DND-41 (cell line): ENCODE results near the gene OLIG2.

Source experiments
- ATAC-seq: fragments of 200-7000 bp; cut with Tn5 transposase; 3 replicates; pipeline ENCODE4 v1.9.1; 2021; ENCODE audit warnings: low read depth; ENCODE audit not compliant: insufficient read depth
- DNase-seq: peaks from one replicate; pipeline ENCODE4 v3.0.0-alpha.2; 2020
- H2AFZ ChIP-seq: 2 replicates; pipeline ENCODE4 v1.6.0; 2012; ENCODE audit warnings: low read depth, low read length
- H3K27ac ChIP-seq: 2 replicates; pipeline ENCODE4 v1.5.1; 2012; ENCODE audit warnings: low read length, inconsistent platforms
- H3K27me3 ChIP-seq: fragments of 200-600 bp; sonication (generic); 2 replicates; pipeline ENCODE4 v1.6.0; 2012; ENCODE audit warnings: low read length, mild to moderate bottlenecking, inconsistent platforms; ENCODE audit not compliant: insufficient read depth, poor library complexity
- H3K36me3 ChIP-seq: 2 replicates; pipeline ENCODE4 v1.5.1; 2012; ENCODE audit warnings: low read length, inconsistent platforms; ENCODE audit not compliant: insufficient read depth
- H3K4me1 ChIP-seq: 2 replicates; pipeline ENCODE4 v1.5.1; 2012; ENCODE audit warnings: mild to moderate bottlenecking, low read length; ENCODE audit not compliant: insufficient read depth
- H3K4me2 ChIP-seq: 2 replicates; pipeline ENCODE4 v1.6.0; 2012; ENCODE audit warnings: mild to moderate bottlenecking, moderate library complexity, low read length, inconsistent platforms; ENCODE audit not compliant: insufficient read depth
- H3K4me3 ChIP-seq, 2 experiments: fragments of 200-600 bp in 1 of 2; shearing (Covaris generic) in 1 of 2; 2 replicates each; pipeline ENCODE4 v1.5.1; 2012 to 2016; ENCODE audit warnings: inconsistent platforms in 2 of 2, low read length in 2 of 2, mild to moderate bottlenecking in 2 of 2, low read depth in 1 of 2, moderate library complexity in 1 of 2
- H3K79me2 ChIP-seq: 2 replicates; pipeline ENCODE4 v1.6.0; 2012; ENCODE audit warnings: low read length, inconsistent platforms; ENCODE audit not compliant: insufficient read depth
- H3K9ac ChIP-seq: 2 replicates; pipeline ENCODE4 v1.6.0; 2012; ENCODE audit warnings: low read depth, mild to moderate bottlenecking, inconsistent platforms, low read length, moderate library complexity
- H3K9me3 ChIP-seq: 2 replicates; pipeline ENCODE4 v1.5.1; 2012; ENCODE audit warnings: low read length, moderate library complexity, mild to moderate bottlenecking, inconsistent platforms; ENCODE audit not compliant: insufficient read depth, severe bottlenecking
- H4K20me1 ChIP-seq: 2 replicates; pipeline ENCODE4 v1.6.0; 2012; ENCODE audit warnings: low read length; ENCODE audit not compliant: insufficient read depth
- EZH2 ChIP-seq: IDR thresholded peaks from 3 replicates; pipeline ENCODE4 v1.6.1; 2012; ENCODE audit warnings: borderline replicate concordance, low read depth, mild to moderate bottlenecking, moderate library complexity, low read length, inconsistent platforms; ENCODE audit not compliant: severe bottlenecking
- TF ChIP-seq, protein P1 (sequence below): IDR thresholded peaks from 2 replicates; pipeline ENCODE4 v1.5.1; 2012; ENCODE audit warnings: borderline replicate concordance, low read length, moderate library complexity, mild to moderate bottlenecking; ENCODE audit not compliant: poor library complexity, severe bottlenecking; ENCODE audit errors: extremely low read depth

Gene OLIG2

DNA sequence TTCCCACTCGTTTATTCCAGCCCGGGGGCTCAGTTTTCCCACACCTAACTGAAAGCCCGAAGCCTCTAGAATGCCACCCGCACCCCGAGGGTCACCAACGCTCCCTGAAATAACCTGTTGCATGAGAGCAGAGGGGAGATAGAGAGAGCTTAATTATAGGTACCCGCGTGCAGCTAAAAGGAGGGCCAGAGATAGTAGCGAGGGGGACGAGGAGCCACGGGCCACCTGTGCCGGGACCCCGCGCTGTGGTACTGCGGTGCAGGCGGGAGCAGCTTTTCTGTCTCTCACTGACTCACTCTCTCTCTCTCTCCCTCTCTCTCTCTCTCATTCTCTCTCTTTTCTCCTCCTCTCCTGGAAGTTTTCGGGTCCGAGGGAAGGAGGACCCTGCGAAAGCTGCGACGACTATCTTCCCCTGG is 716 bp downstream of the OLIG2 start:
- no peak for DNase-seq
- Histone ChIP-seq H3K27ac (no peak overlapping the region), H3K4me3 (no peak overlapping the region), H3K27me3 (peaks cover 18% of the 10 kb centered on the region), H3K4me2 (no peak overlapping the region), H3K9me3 (no peaks in the 10 kb centered on the region), H3K79me2 (no peaks in the 10 kb centered on the region), H3K4me1 (no peaks in the 10 kb centered on the region), H4K20me1 (no peaks in the 10 kb centered on the region), H2AFZ (no peak overlapping the region), H3K36me3 (no peaks in the 10 kb centered on the region), H3K9ac (no peak overlapping the region)
- ATAC-seq: no peak
- TF ChIP-seq, protein P1, sequence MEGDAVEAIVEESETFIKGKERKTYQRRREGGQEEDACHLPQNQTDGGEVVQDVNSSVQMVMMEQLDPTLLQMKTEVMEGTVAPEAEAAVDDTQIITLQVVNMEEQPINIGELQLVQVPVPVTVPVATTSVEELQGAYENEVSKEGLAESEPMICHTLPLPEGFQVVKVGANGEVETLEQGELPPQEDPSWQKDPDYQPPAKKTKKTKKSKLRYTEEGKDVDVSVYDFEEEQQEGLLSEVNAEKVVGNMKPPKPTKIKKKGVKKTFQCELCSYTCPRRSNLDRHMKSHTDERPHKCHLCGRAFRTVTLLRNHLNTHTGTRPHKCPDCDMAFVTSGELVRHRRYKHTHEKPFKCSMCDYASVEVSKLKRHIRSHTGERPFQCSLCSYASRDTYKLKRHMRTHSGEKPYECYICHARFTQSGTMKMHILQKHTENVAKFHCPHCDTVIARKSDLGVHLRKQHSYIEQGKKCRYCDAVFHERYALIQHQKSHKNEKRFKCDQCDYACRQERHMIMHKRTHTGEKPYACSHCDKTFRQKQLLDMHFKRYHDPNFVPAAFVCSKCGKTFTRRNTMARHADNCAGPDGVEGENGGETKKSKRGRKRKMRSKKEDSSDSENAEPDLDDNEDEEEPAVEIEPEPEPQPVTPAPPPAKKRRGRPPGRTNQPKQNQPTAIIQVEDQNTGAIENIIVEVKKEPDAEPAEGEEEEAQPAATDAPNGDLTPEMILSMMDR: no peak
- TF ChIP-seq EZH2: no peak

DNA sequence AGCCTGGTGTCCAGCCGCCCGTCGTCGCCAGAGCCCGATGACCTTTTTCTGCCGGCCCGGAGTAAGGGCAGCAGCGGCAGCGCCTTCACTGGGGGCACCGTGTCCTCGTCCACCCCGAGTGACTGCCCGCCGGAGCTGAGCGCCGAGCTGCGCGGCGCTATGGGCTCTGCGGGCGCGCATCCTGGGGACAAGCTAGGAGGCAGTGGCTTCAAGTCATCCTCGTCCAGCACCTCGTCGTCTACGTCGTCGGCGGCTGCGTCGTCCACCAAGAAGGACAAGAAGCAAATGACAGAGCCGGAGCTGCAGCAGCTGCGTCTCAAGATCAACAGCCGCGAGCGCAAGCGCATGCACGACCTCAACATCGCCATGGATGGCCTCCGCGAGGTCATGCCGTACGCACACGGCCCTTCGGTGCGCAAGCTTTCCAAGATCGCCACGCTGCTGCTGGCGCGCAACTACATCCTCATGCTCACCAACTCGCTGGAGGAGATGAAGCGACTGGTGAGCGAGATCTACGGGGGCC is 1.2 kb downstream of the OLIG2 start:
- TF ChIP-seq EZH2: no peak
- TF ChIP-seq, protein P1: no peak
- ATAC-seq (no peak), DNase-seq (no peak)
- no peaks in the 10 kb centered on the region for H3K4me1 ChIP-seq
- H3K36me3 ChIP-seq: no peaks in the 10 kb centered on the region
- no peak overlapping the region for H3K4me2 ChIP-seq
- no peak overlapping the region for H3K9ac ChIP-seq
- no peaks in the 10 kb centered on the region for H4K20me1 ChIP-seq
- H3K79me2 ChIP-seq: no peaks in the 10 kb centered on the region
- H2AFZ ChIP-seq: no peak overlapping the region
- no peak overlapping the region for H3K4me3 ChIP-seq
- H3K9me3 ChIP-seq: no peaks in the 10 kb centered on the region
- H3K27ac ChIP-seq: no peak overlapping the region
- H3K27me3 ChIP-seq: peaks cover 13% of the 10 kb centered on the region

DNA sequence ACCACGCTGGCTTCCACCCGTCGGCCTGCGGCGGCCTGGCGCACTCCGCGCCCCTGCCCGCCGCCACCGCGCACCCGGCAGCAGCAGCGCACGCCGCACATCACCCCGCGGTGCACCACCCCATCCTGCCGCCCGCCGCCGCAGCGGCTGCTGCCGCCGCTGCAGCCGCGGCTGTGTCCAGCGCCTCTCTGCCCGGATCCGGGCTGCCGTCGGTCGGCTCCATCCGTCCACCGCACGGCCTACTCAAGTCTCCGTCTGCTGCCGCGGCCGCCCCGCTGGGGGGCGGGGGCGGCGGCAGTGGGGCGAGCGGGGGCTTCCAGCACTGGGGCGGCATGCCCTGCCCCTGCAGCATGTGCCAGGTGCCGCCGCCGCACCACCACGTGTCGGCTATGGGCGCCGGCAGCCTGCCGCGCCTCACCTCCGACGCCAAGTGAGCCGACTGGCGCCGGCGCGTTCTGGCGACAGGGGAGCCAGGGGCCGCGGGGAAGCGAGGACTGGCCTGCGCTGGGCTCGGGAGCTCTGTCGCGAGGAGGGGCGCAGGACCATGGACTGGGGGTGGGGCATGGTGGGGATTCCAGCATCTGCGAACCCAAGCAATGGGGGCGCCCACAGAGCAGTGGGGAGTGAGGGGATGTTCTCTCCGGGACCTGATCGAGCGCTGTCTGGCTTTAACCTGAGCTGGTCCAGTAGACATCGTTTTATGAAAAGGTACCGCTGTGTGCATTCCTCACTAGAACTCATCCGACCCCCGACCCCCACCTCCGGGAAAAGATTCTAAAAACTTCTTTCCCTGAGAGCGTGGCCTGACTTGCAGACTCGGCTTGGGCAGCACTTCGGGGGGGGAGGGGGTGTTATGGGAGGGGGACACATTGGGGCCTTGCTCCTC is 1.9 kb downstream of the OLIG2 start:
- no peaks in the 10 kb centered on the region for H3K36me3 ChIP-seq
- DNase-seq: no peak
- H2AFZ ChIP-seq: no peak overlapping the region
- no peak for ATAC-seq
- no peaks in the 10 kb centered on the region for H3K79me2 ChIP-seq
- no peak overlapping the region for H3K27ac ChIP-seq
- peaks cover 12% of the 10 kb centered on the region for H3K27me3 ChIP-seq
- no peak overlapping the region for H3K9ac ChIP-seq
- no peaks in the 10 kb centered on the region for H3K9me3 ChIP-seq
- TF ChIP-seq, protein P1: no peak
- no peak for TF ChIP-seq EZH2
- H3K4me1 ChIP-seq: no peaks in the 10 kb centered on the region
- no peaks in the 10 kb centered on the region for H4K20me1 ChIP-seq
- H3K4me3 ChIP-seq: no peak overlapping the region
- no peak overlapping the region for H3K4me2 ChIP-seq
